PC-3 (cell line): Measurements from ENCODE around the gene PFKM. TPM values are rescaled to one million over a fixed set of nuclear protein-coding genes. Genes with fewer than 3 reads are reported as not detected.
A peak's percentile ranks its signal among the peaks of the same experiment; 100 is the strongest.

ENCODE experiments used
- ATAC-seq: fragments of 200-7000 bp; cut with Tn5 transposase; 2 replicates; pipeline ENCODE4 v1.9.1; 2020; ENCODE audit warnings: mild to moderate bottlenecking, moderate library complexity
- BruUV-seq: library from RNA; stranded (reverse); fragments of 400-500 nt; replicated peaks from 2 replicates; lab custom pipeline; 2021; lab: Mats Ljungman, UMichigan
- CTCF ChIA-PET: fragments of 300-600 bp; sonication (Branson Sonifier 250); formaldehyde crosslinking; loops from one replicate; lab custom pipeline; 2022; ENCODE audit warnings: antibody characterized with exemption; lab: Charles Lee
- POLR2A ChIA-PET: fragments of 300-600 bp; sonication (Branson Sonifier 250); formaldehyde crosslinking; loops from one replicate; lab custom pipeline; 2022; ENCODE audit warnings: antibody characterized with exemption; ENCODE audit not compliant: unreplicated experiment; lab: Charles Lee
- DNase-seq: peaks from one replicate; pipeline ENCODE4 v3.0.0-alpha.2; 2015
- H2AFZ ChIP-seq: fragments of 300-600 bp; sonication (generic); 2 replicates; pipeline ENCODE4 v1.6.0; 2016; ENCODE audit warnings: antibody characterized with exemption, low read length
- H3F3A ChIP-seq: fragments of 300-600 bp; sonication (generic); one replicate; pipeline ENCODE4 v1.6.0; 2017; ENCODE audit warnings: antibody characterized with exemption, low read length, control low read depth, mild to moderate bottlenecking; ENCODE audit not compliant: unreplicated experiment
- H3K27ac ChIP-seq: fragments of 300-600 bp; sonication (generic); 2 replicates; pipeline ENCODE4 v1.5.1; 2016; ENCODE audit warnings: mild to moderate bottlenecking, low read length
- H3K27me3 ChIP-seq: fragments of 300-600 bp; sonication (generic); 2 replicates; pipeline ENCODE4 v1.6.1; 2016; ENCODE audit warnings: low read length, mixed read lengths
- H3K36me3 ChIP-seq: fragments of 300-600 bp; sonication (generic); 2 replicates; pipeline ENCODE4 v1.6.1; 2016; ENCODE audit warnings: low read depth, mixed run types, low read length, mixed read lengths
- H3K4me1 ChIP-seq: fragments of 300-600 bp; sonication (generic); 2 replicates; pipeline ENCODE4 v1.5.1; 2016; ENCODE audit warnings: low read length; ENCODE audit not compliant: insufficient read depth
- H3K4me2 ChIP-seq: fragments of 300-600 bp; sonication (generic); 2 replicates; pipeline ENCODE4 v1.6.0; 2016; ENCODE audit warnings: low read length
- H3K4me3 ChIP-seq: fragments of 300-600 bp; sonication (generic); 2 replicates; pipeline ENCODE4 v1.5.1; 2016; ENCODE audit warnings: mild to moderate bottlenecking, low read length, mixed read lengths
- H3K79me2 ChIP-seq: fragments of 300-600 bp; sonication (generic); 2 replicates; pipeline ENCODE4 v1.6.1; 2017; ENCODE audit warnings: low read length, mixed read lengths
- H3K9ac ChIP-seq: fragments of 300-600 bp; sonication (generic); 2 replicates; pipeline ENCODE4 v1.6.0; 2016; ENCODE audit warnings: mild to moderate bottlenecking, low read length
- H3K9me2 ChIP-seq: fragments of 300-600 bp; sonication (generic); replicated peaks from 2 replicates; pipeline ENCODE4 v1.6.1; 2016; ENCODE audit warnings: mixed run types, low read length, mixed read lengths
- H3K9me3 ChIP-seq: fragments of 300-600 bp; sonication (generic); 2 replicates; pipeline ENCODE4 v1.6.1; 2016; ENCODE audit warnings: low read length, mixed read lengths
- H4K20me1 ChIP-seq: fragments of 300-600 bp; sonication (generic); 2 replicates; pipeline ENCODE4 v1.6.1; 2016; ENCODE audit warnings: low read length, mixed read lengths
- EZH2 ChIP-seq: fragments of 300-600 bp; sonication (generic); IDR thresholded peaks from one replicate; pipeline ENCODE4 v1.6.1; 2017; ENCODE audit warnings: antibody characterized with exemption, mild to moderate bottlenecking, low read length; ENCODE audit not compliant: unreplicated experiment
- EZH2phosphoT487 ChIP-seq: fragments of 300-600 bp; sonication (generic); IDR thresholded peaks from 2 replicates; pipeline ENCODE4 v1.6.1; 2018; ENCODE audit warnings: mild to moderate bottlenecking, antibody characterized with exemption, low read length, borderline replicate concordance
- intact Hi-C: fragments of 100-400 bp; cut with micrococcal nuclease; formaldehyde crosslinking; loops from 2 replicates; pipeline ENCODE4 v1.9.0; 2023
- microRNA-seq: library from miRNA; unstranded; fragments of <30 nt; microRNA quantifications from one replicate; pipeline ENCODE4 v1.1.0, GENCODE V29; 2020; ENCODE audit not compliant: unreplicated experiment
- total RNA-seq: library from RNA; depleted of rRNA; stranded (reverse); fragments of >200 nt; gene quantifications from 2 replicates; pipeline ENCODE4 v1.2.3, GENCODE V29; 2014; rRNA removed
- TF ChIP-seq, protein P1 (sequence below): fragments of 300-600 bp; sonication (generic); conservative IDR thresholded peaks from 2 replicates; pipeline ENCODE4 v1.5.1; 2017; ENCODE audit warnings: antibody characterized with exemption, low read depth, mild to moderate bottlenecking, low read length

The PFKM gene
- total RNA-seq, 1 experiment from 2014 or later: 62.2 TPM

DNA sequence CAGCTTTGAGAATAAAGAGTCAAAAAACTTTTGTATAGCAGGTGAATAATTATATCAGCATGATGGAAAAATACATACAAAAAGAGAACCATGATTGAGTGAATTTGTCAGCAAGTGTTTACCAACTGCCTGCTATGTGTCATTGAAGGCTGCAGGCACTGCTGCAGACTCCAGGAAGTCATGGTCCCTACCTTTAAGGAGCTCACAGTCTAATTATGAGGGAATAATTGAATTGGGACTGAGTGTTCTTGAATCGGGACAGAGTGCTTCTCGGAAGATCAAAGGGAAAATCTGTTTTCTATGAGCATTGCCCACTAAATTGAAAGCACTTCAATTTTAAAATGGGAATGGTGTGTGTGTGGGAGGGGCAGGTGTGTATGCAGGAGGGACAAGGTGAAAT lies 74.5 kb downstream of the PFKM start:
- Histone ChIP-seq H3K27me3 (no peaks in the 10 kb centered on the region), H3K4me2 (no peak overlapping the region), H3K9me2 (no peaks in the 10 kb centered on the region), H3K79me2 (no peaks in the 10 kb centered on the region), H3K36me3 (no peaks in the 10 kb centered on the region), H3K4me1 (peaks cover 26% of the 10 kb centered on the region), H3K4me3 (no peak overlapping the region), H3K9ac (no peak overlapping the region), H3K27ac (no peak overlapping the region), H2AFZ (no peak overlapping the region), H4K20me1 (no peaks in the 10 kb centered on the region), H3K9me3 (no peaks in the 10 kb centered on the region), H3F3A (no peaks in the 10 kb centered on the region)
- TF ChIP-seq, protein P1, sequence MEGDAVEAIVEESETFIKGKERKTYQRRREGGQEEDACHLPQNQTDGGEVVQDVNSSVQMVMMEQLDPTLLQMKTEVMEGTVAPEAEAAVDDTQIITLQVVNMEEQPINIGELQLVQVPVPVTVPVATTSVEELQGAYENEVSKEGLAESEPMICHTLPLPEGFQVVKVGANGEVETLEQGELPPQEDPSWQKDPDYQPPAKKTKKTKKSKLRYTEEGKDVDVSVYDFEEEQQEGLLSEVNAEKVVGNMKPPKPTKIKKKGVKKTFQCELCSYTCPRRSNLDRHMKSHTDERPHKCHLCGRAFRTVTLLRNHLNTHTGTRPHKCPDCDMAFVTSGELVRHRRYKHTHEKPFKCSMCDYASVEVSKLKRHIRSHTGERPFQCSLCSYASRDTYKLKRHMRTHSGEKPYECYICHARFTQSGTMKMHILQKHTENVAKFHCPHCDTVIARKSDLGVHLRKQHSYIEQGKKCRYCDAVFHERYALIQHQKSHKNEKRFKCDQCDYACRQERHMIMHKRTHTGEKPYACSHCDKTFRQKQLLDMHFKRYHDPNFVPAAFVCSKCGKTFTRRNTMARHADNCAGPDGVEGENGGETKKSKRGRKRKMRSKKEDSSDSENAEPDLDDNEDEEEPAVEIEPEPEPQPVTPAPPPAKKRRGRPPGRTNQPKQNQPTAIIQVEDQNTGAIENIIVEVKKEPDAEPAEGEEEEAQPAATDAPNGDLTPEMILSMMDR: no peak
- TF ChIP-seq EZH2 (no peak), EZH2phosphoT487 (no peak)
- no TSS peak for BruUV-seq
- ChIA-PET CTCF (no interaction called here), POLR2A (no interaction called here)
- intact Hi-C loops: loop anchor here (10.0 kb wide), 1 partner anchor 261 kb away; no protein-coding TSS in a partner anchor
- no peak for ATAC-seq
- peak; percentile 44 for DNase-seq

DNA sequence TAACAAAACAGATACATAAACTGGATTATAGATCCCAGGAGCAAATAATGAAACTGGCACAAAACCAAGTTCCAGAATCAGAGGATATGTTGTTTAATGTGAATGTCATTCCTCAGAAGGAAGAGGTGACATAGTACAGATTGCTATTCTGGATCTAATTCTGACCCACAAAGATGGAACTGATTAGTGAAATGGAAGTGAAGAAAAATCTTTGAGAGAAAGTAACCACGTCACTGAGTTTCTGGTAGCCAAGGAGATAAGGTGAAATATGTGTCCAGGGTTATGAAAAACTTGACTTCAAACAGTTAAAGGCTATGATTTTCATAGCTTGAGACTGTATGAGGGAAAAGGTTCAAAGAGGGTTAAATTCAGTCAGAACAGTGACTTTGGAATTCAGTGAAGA lies 75.6 kb downstream of the PFKM start:
- Histone ChIP-seq H2AFZ (no peak overlapping the region), H3K9me3 (no peaks in the 10 kb centered on the region), H3K4me2 (peak overlapping the region; percentile 32; the same call in 1 of the 2 replicates), H3K79me2 (no peaks in the 10 kb centered on the region), H3K9ac (no peak overlapping the region), H4K20me1 (no peaks in the 10 kb centered on the region), H3F3A (no peaks in the 10 kb centered on the region), H3K36me3 (no peaks in the 10 kb centered on the region), H3K27ac (peak overlapping the region; percentile 33), H3K4me3 (no peak overlapping the region), H3K4me1 (peaks cover 26% of the 10 kb centered on the region), H3K27me3 (no peaks in the 10 kb centered on the region), H3K9me2 (no peaks in the 10 kb centered on the region)
- TF ChIP-seq EZH2: no peak
- TF ChIP-seq EZH2phosphoT487: no peak
- TF ChIP-seq, protein P1: no peak
- ChIA-PET POLR2A (no interaction called here), CTCF (no interaction called here)
- BruUV-seq: no TSS peak
- intact Hi-C loops: loop anchor here (10.0 kb wide), 1 partner anchor 260 kb away; no protein-coding TSS in a partner anchor
- DNase-seq (peak; percentile 55), ATAC-seq (no peak)

Small RNA genes within 50 kb of the gene (microRNA-seq; reads per million reads assigned to microRNA genes)
- gene MIR6505: not detected

Other genes with a start within 250 kb of the PFKM start
- gene VDR, start 214.4 kb upstream of the PFKM start, total RNA-seq: 19.6 and 19.9 TPM in 2 replicates
- 114 and 166 TPM in 2 replicates for gene TMEM106C, start 155.8 kb upstream of the PFKM start, total RNA-seq
- 6.7 TPM in 2 replicates for gene COL2A1, start 114.9 kb upstream of the PFKM start, total RNA-seq
- gene SENP1, start 13.3 kb upstream of the PFKM start, total RNA-seq: 16.9 and 20.9 TPM in 2 replicates
- gene ASB8, start 38.2 kb downstream of the PFKM start, total RNA-seq: 18.0 and 34.4 TPM in 2 replicates
- not detected in 2 replicates for gene CCDC184, start 64.3 kb downstream of the PFKM start, total RNA-seq
- gene OR10AD1, start 83.9 kb downstream of the PFKM start, total RNA-seq: not detected in 2 replicates
- gene ZNF641, start 231.6 kb downstream of the PFKM start, total RNA-seq: 10.9 and 12.6 TPM in 2 replicates